GM18507 (cell line): ENCODE data around the gene IFNA2.
"Not testable (repeated sequence)": the region's sequence is repeated elsewhere in the genome, so short reads cannot be mapped to it uniquely, and the experiment has no call there.

Experiments used
- DNase-seq: peaks from one replicate; pipeline ENCODE4 v3.0.0; 2011; ENCODE audit warnings: low read depth; ENCODE audit not compliant: insufficient read length; ENCODE audit errors: extremely low spot score
- FAIRE-seq: peaks from 2 replicates; lab custom pipeline; 2011; peaks lifted over from hg19 to GRCh38; lab: Jason Lieb, UNC

Gene IFNA2

GRCh38 chr9:21392270-21392669 lies 7.1 kb upstream of the IFNA2 start:
- DNase-seq (no peak), FAIRE-seq (peak; percentile 77)

- DNase-seq = no peak
- FAIRE-seq = no peak
Measured at GRCh38 chr9:21383627-21384026, 1.6 kb downstream of the IFNA2 start.

GRCh38 chr9:21381448-21382339 lies 3.5 kb downstream of the IFNA2 start:
- FAIRE-seq (peak; percentile 97), DNase-seq (peak; percentile 40)

- not testable (repeated sequence) for FAIRE-seq, DNase-seq
Measured at GRCh38 chr9:21371467-21371866, 13.7 kb downstream of the IFNA2 start.

- DNase-seq (no peak), FAIRE-seq (no peak)
Measured at GRCh38 chr9:21367957-21368356, 17.2 kb downstream of the IFNA2 start, which contains the start of gene IFNA13. Gene IFNA13 (minus strand): TSS chr9:21368057. CDS start chr9:21368010, 47 bp downstream.

GRCh38 chr9:21367169-21367568 lies 18.0 kb downstream of the IFNA2 start:
- not testable (repeated sequence) for DNase-seq
- FAIRE-seq = peak; percentile 18

GRCh38 chr9:21362287-21362686 lies 22.9 kb downstream of the IFNA2 start:
- FAIRE-seq (no peak), DNase-seq (no peak)

GRCh38 chr9:21357479-21358460 lies 27.4 kb downstream of the IFNA2 start:
- FAIRE-seq (peak; percentile 91), DNase-seq (no peak)

GRCh38 chr9:21350787-21351186 lies 34.4 kb downstream of the IFNA2 start, which contains the start of gene IFNA6:
Gene IFNA6 (minus strand): TSS chr9:21350887. CDS start chr9:21350887, 0 bp downstream.
- FAIRE-seq = no peak
- no peak for DNase-seq

GRCh38 chr9:21348430-21348970 lies 36.7 kb downstream of the IFNA2 start:
- FAIRE-seq = no peak
- DNase-seq = no peak

- DNase-seq (no peak), FAIRE-seq (no peak)
Measured at GRCh38 chr9:21340735-21341134, 44.5 kb downstream of the IFNA2 start.

- no peak for FAIRE-seq
- DNase-seq = no peak
Measured at GRCh38 chr9:21336457-21336856, 48.7 kb downstream of the IFNA2 start.

GRCh38 chr9:21334701-21335632 lies 50.2 kb downstream of the IFNA2 start, which contains the start of gene KLHL9:
Gene KLHL9 (minus strand): TSS chr9:21335404. CDS start chr9:21334859, 545 bp downstream.
- peak; percentile 85 for DNase-seq
- peak; percentile 97 for FAIRE-seq
